Loucy (cell line): ENCODE results near the gene DLG2.

Experiments
- EZH2phosphoT487 ChIP-seq: fragments of 200-600 bp; IDR thresholded peaks from 2 replicates; pipeline ENCODE4 v1.6.1; 2018; ENCODE audit warnings: antibody characterized with exemption, mild to moderate bottlenecking, moderate library complexity, borderline replicate concordance
- TF ChIP-seq, protein P1 (sequence below): fragments of 200-600 bp; sonication (generic); conservative IDR thresholded peaks from 2 replicates; pipeline ENCODE4 v1.5.1; 2014; ENCODE audit warnings: mild to moderate bottlenecking, antibody characterized with exemption, low read length

DNA sequence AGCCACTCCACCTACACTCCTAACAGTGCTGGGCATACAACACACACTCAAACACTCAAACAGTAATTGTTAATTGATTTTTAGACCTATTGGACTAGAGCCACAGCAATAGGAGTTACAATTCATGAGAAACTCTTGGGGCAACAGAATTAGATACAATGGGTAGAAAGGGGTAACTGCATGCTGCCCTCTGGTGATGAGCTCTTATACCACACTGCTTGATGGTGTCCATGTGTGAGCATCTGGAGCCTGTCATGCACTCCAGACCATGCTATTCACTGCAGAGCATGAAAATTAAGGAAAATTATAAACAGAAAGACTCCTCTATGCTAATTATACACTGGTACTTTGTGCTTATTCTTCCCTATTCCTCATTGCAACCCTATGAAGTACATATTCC, 1365.4 kb downstream of the DLG2 start:
- TF ChIP-seq, protein P1, sequence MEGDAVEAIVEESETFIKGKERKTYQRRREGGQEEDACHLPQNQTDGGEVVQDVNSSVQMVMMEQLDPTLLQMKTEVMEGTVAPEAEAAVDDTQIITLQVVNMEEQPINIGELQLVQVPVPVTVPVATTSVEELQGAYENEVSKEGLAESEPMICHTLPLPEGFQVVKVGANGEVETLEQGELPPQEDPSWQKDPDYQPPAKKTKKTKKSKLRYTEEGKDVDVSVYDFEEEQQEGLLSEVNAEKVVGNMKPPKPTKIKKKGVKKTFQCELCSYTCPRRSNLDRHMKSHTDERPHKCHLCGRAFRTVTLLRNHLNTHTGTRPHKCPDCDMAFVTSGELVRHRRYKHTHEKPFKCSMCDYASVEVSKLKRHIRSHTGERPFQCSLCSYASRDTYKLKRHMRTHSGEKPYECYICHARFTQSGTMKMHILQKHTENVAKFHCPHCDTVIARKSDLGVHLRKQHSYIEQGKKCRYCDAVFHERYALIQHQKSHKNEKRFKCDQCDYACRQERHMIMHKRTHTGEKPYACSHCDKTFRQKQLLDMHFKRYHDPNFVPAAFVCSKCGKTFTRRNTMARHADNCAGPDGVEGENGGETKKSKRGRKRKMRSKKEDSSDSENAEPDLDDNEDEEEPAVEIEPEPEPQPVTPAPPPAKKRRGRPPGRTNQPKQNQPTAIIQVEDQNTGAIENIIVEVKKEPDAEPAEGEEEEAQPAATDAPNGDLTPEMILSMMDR: 0 out of 2 replicates have a peak, but pooled peaks have one; percentile 31
- TF ChIP-seq EZH2phosphoT487: no peak
